LNCAP (cell line): ENCODE measurements around the gene PSEN1.

ENCODE experiments used
- TF ChIP-seq, protein P1 (sequence below): fragments of 450-650 bp; IDR thresholded peaks from 2 replicates; pipeline ENCODE4 v1.5.1; 2017; ENCODE audit warnings: mild to moderate bottlenecking

PSEN1 gene

DNA sequence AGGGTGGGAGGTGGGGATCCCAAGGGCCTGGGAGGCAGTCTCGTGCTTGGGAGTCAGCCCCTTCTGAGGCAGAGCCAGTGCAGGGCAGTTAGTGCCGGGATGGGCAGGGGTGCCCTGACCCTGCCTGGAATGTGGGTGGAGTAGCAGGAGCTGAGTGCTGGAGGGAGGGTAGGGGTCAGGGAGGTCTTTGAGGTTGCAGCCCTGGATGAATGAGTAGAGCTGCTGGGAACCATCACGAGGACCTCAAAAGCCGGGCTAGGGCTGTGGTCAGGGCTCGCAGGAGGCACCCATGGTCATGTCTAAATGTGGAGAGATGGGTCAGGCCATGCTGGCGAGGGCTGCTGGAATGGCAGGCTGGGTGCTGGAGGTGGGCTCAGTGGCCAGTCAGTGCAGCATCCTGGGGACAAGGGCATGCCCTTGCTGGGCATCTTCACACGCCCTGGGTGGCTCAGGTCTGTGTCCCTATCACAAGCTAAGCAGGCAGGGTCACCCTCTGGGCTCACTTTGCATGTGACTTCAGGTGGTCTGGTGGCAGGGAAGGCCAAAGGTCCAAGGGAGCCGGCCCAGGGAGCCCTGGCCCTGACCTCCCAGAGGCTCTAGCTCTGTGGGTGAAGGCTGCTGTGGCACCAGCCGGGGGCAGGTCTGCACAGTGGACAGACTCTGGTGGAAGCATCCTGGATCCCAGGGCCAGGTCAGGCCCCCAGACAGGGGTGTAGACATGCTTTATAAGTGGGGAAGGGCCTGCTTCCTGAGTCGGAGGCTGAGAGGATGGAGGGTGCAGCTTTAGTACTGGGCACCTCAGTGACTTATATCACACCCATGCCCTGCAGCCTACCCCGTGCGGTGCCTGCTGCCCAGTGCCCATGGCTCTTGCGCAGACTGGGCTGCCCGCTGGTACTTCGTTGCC lies 125.5 kb downstream of the PSEN1 start:
- TF ChIP-seq, protein P1, sequence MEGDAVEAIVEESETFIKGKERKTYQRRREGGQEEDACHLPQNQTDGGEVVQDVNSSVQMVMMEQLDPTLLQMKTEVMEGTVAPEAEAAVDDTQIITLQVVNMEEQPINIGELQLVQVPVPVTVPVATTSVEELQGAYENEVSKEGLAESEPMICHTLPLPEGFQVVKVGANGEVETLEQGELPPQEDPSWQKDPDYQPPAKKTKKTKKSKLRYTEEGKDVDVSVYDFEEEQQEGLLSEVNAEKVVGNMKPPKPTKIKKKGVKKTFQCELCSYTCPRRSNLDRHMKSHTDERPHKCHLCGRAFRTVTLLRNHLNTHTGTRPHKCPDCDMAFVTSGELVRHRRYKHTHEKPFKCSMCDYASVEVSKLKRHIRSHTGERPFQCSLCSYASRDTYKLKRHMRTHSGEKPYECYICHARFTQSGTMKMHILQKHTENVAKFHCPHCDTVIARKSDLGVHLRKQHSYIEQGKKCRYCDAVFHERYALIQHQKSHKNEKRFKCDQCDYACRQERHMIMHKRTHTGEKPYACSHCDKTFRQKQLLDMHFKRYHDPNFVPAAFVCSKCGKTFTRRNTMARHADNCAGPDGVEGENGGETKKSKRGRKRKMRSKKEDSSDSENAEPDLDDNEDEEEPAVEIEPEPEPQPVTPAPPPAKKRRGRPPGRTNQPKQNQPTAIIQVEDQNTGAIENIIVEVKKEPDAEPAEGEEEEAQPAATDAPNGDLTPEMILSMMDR = no peak

DNA sequence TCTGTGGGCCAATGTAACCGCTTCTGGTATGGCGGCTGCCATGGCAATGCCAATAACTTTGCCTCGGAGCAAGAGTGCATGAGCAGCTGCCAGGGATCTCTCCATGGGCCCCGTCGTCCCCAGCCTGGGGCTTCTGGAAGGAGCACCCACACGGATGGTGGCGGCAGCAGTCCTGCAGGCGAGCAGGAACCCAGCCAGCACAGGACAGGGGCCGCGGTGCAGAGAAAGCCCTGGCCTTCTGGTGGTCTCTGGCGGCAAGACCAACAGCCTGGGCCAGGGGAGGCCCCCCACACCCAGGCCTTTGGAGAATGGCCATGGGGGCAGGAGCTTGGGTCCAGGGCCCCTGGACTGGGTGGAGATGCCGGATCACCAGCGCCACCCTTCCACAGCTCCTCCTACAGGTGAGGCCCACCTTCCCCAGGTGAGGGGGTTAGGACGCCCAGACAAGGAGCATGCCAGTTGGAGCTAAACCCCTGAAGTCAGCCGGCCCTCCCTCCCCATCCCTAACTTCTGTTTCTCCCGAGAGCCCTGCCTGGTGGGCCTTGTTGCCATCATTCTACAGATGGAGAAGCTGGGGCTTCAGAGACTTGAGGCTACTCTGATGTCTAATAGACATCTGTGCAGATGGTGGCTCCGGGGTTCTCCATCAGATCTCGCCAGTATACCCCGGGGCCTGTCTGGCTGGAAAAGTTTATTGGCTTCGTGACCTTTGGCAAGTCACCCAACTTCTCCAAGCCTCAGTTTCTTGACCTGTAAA lies 126.3 kb downstream of the PSEN1 start:
- TF ChIP-seq, protein P1 = no peak

DNA sequence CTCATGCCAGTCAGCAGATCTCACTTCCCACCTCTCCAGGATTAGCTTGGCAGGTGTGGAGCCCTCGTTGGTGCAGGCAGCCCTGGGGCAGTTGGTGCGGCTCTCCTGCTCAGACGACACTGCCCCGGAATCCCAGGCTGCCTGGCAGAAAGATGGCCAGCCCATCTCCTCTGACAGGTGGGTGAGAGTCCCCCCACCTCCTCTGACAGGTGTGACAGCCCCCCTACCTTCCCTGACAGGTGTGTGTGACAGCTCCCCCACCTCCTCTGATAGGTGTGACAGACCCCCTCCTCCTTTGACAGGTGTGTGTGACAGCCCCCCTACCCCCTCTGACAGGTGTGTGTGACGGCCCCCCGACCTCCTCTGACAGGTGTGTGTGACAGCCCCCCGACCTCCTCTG lies 127.3 kb downstream of the PSEN1 start:
- TF ChIP-seq, protein P1 = no peak

DNA sequence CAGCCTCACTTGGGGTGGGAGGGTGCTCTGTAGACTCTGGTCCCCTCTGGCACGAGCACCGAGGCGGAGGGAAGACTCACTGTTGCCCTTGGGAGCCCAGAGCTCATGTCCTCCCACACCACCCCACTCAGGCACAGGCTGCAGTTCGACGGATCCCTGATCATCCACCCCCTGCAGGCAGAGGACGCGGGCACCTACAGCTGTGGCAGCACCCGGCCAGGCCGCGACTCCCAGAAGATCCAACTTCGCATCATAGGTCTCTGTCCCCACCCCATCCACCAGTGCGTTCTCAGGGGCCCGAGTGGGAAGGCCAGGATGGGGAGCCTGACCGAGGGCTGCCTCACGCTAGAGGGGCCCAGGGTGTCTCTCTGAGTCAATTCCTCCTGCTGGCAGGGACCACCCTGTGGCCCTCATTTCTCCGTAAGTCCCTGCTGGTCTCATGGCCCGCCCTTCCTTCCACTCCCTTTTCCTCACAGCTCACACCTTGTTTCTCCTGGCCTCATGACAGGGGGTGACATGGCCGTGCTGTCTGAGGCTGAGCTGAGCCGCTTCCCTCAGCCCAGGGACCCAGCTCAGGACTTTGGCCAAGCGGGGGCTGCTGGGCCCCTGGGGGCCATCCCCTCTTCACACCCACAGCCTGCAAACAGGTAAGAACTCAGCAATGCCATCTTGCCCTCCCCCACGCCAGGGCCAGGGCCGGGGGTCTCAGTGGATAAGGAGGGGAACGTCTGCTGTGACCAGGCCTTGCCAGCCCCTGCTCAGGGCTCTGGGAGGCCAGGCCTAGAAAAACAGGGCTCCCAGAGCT lies 128.0 kb downstream of the PSEN1 start:
- TF ChIP-seq, protein P1 = no peak

DNA sequence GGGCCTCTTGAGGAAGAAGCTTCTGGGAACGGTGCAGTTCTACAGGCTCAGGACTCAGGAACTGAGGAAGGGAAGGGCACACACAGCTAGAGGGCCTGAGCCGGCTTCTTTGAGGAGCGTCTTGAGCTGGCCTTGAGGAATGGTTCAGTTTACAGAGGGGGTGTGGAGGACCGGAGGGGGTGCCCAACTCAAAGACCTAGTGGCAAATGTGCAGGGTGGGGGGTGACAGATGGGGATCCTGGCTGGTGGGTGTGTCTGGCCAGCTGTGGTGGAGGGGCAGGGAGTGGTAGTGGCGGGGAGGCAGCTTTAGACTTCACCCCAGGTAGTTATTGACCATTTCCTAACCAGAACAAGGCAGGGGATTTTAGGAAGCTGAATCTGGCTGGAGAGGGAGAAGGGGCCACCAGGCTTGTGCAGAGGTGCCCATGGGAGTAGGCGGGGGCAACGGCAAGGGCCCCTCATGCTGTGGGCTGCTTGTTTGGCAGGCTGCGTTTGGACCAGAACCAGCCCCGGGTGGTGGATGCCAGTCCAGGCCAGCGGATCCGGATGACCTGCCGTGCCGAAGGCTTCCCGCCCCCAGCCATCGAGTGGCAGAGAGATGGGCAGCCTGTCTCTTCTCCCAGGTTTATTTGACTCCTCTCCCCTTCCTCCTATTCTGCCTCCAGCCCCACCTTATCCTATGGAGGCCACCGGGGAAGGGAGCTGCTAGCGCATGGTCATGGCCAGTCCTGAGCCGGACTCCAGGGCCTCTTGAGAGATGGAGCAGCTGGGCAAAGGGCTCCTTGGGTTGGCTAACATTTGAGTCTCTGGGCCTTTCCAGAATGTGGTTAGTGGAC lies 128.8 kb downstream of the PSEN1 start:
- TF ChIP-seq, protein P1 = no peak

DNA sequence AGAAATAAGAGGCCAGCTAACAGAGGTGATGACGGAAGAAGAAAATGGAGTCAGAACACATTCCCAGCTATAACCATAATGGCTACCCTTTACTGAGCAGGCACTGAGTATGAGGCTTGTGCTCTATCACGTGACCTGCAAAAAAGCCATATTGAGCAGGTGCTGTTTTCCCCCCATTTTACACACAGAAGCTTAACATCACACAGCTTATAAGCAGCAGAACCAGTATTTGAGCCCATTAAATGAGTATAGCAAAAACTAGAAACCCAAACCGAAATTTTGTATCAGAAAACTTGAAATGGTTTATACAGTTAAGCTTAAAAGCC lies 129.4 kb downstream of the PSEN1 start:
- TF ChIP-seq, protein P1 = no peak
